ENCODE results near the gene SDCBP2.
A peak's percentile ranks its signal among the peaks of the same experiment; 100 is the strongest.

The SDCBP2 gene

GRCh38 chr20:1331101-1331500, 2.2 kb upstream of the SDCBP2 start:
- DNase-seq (ENCODE audit: low read depth, low spot score), result no peak

GRCh38 chr20:1330075-1330830, 1.3 kb upstream of the SDCBP2 start:
- DNase-seq (ENCODE audit: low read depth, low spot score), result no peak

GRCh38 chr20:1327827-1328679, 886 bp downstream of the SDCBP2 start:
- DNase-seq (ENCODE audit: low read depth, low spot score), result no peak

- DNase-seq (ENCODE audit: low read depth, low spot score), result no peak
Measured at GRCh38 chr20:1327241-1327653, 1.7 kb downstream of the SDCBP2 start.

GRCh38 chr20:1326031-1326930, 2.7 kb downstream of the SDCBP2 start:
- DNase-seq (ENCODE audit: low read depth, low spot score), result no peak

- peak; percentile 80 for DNase-seq (ENCODE audit: low read depth, low spot score)
Measured at GRCh38 chr20:1325173-1326030, 3.5 kb downstream of the SDCBP2 start.

GRCh38 chr20:1324598-1325172, 4.3 kb downstream of the SDCBP2 start:
- DNase-seq (ENCODE audit: low read depth, low spot score), result no peak

- DNase-seq (ENCODE audit: low read depth, low spot score), result no peak
Measured at GRCh38 chr20:1323830-1324597, 4.9 kb downstream of the SDCBP2 start.

GRCh38 chr20:1323256-1323655, 5.7 kb downstream of the SDCBP2 start:
- no peak for DNase-seq (ENCODE audit: low read depth, low spot score)

GRCh38 chr20:1322511-1323245, 6.3 kb downstream of the SDCBP2 start:
- peak; percentile 49 for DNase-seq (ENCODE audit: low read depth, low spot score)

- no peak for DNase-seq (ENCODE audit: low read depth, low spot score)
Measured at GRCh38 chr20:1321654-1321939, 7.3 kb downstream of the SDCBP2 start.

GRCh38 chr20:1320902-1321653, 7.9 kb downstream of the SDCBP2 start:
- no peak for DNase-seq (ENCODE audit: low read depth, low spot score)

GRCh38 chr20:1320016-1320415, 8.9 kb downstream of the SDCBP2 start:
- no peak for DNase-seq (ENCODE audit: low read depth, low spot score)

GRCh38 chr20:1319462-1319861, 9.5 kb downstream of the SDCBP2 start:
- no peak for DNase-seq (ENCODE audit: low read depth, low spot score)

GRCh38 chr20:1319051-1319450, 9.9 kb downstream of the SDCBP2 start:
- DNase-seq (ENCODE audit: low read depth, low spot score), result no peak

GRCh38 chr20:1317545-1318255, 11.2 kb downstream of the SDCBP2 start:
- DNase-seq (ENCODE audit: low read depth, low spot score), result no peak

GRCh38 chr20:1315804-1316203, 13.1 kb downstream of the SDCBP2 start:
- DNase-seq (ENCODE audit: low read depth, low spot score), result no peak
